ENCODE data around the gene FAM53A.

- no peak for TF ChIP-seq GATA2 (IDR thresholded peaks at IDR 0.05; ENCODE audit: low read depth, low read length)
- TF ChIP-seq GATA3 (IDR thresholded peaks at IDR 0.05; ENCODE audit: low read depth, low read length) = no peak
Measured at GRCh38 chr4:1730532-1731135, 46.5 kb upstream of the FAM53A start.
